Transverse colon (tissue), 3 donors: ENCODE results near the gene MYOZ3.

Experiments
- EP300 ChIP-seq: sonication (generic); formaldehyde crosslinking; IDR thresholded peaks from one replicate; pipeline ENCODE4 v1.6.1; 2017; ENCODE audit warnings: antibody characterized with exemption, low read depth
- POLR2A ChIP-seq: fragments of 450-650 bp; IDR thresholded peaks from one replicate; pipeline ENCODE4 v1.6.1; 2016; ENCODE audit warnings: antibody characterized with exemption, mild to moderate bottlenecking, moderate library complexity
- TF ChIP-seq, protein P1 (sequence below), 5 experiments: fragments of 200-600 bp in 3 of 5; fragments of 450-650 bp in 2 of 5; sonication (generic) in 3 of 5; IDR thresholded peaks; 1 replicate in 2 of 5; 2 replicates in 3 of 5; pipeline ENCODE4 v1.5.1; 2016 to 2017; ENCODE audit warnings: antibody characterized with exemption in 5 of 5, inconsistent platforms in 3 of 5, mild to moderate bottlenecking in 2 of 5, moderate library complexity in 1 of 5

DNA sequence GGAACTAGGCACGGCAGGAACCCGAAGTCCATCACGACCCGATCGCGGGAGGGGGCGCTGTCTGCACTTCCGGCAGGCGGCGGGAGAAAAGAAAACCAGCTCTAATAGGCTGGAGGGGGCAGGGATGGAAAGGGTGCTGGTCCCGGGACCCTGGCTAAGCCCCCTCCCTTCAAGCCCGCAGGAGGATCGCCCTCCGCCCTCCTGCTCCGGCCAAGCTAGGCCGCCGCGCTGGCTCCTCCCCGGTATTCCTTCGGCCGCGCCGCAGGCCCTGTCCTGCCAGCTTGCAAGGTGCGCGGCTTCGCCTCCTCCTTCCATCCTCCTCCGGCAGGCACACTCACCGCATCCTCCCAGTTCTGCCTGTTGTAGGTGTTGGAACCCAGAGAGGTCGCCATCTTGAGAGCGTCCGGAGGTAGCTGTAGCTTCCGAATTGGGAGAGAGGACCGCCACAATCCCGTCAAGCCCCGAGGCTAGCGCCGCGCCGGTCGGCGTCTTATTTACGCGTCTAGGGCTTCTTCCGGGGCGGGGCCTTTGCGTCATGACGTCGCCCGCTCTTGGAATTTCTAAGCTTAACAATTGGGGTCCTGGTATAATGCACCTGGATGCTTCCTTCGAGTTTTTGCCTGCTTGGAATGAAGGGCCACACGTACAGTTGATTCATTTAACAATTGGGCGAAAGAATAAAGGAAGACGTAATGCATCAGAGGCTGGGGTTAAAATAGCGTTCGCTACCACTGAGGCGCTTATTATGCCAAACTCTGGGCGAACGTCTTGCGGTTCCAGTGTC is 39.7 kb downstream of the MYOZ3 start, which contains the start of gene RBM22:
- TF ChIP-seq, protein P1, sequence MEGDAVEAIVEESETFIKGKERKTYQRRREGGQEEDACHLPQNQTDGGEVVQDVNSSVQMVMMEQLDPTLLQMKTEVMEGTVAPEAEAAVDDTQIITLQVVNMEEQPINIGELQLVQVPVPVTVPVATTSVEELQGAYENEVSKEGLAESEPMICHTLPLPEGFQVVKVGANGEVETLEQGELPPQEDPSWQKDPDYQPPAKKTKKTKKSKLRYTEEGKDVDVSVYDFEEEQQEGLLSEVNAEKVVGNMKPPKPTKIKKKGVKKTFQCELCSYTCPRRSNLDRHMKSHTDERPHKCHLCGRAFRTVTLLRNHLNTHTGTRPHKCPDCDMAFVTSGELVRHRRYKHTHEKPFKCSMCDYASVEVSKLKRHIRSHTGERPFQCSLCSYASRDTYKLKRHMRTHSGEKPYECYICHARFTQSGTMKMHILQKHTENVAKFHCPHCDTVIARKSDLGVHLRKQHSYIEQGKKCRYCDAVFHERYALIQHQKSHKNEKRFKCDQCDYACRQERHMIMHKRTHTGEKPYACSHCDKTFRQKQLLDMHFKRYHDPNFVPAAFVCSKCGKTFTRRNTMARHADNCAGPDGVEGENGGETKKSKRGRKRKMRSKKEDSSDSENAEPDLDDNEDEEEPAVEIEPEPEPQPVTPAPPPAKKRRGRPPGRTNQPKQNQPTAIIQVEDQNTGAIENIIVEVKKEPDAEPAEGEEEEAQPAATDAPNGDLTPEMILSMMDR (IDR thresholded peaks at IDR 0.05): peak; percentile 55 to 80 (median 69)
- TF ChIP-seq POLR2A (peak; percentile 91), EP300 (no peak)
